Colonic mucosa (tissue), 4 donors: Measurements from ENCODE around the gene ITGA11. TPM values are rescaled to one million over a fixed set of nuclear protein-coding genes. Genes with fewer than 3 reads are reported as not detected.

Source experiments
- DNase-seq: peaks from one replicate; pipeline ENCODE4 v3.0.0-alpha.2; 2020
- H3K27ac ChIP-seq: fragments of 200-600 bp; one replicate; pipeline ENCODE4 v1.8.0; 2021
- H3K27me3 ChIP-seq: fragments of 200-600 bp; one replicate; pipeline ENCODE4 v1.8.0; 2021
- H3K36me3 ChIP-seq: fragments of 200-600 bp; one replicate; pipeline ENCODE4 v1.8.0; 2021
- H3K4me1 ChIP-seq: fragments of 200-600 bp; one replicate; pipeline ENCODE4 v1.8.0; 2021; ENCODE audit warnings: mild to moderate bottlenecking
- H3K4me3 ChIP-seq: fragments of 200-600 bp; one replicate; pipeline ENCODE4 v1.8.0; 2021
- H3K9ac ChIP-seq, 2 donors: one replicate each; pipeline ENCODE4 v1.7.0; 2013; ENCODE audit warnings: control low read depth in 2 of 2, low read depth in 2 of 2, low read length in 2 of 2
- H3K9me3 ChIP-seq: fragments of 200-600 bp; one replicate; pipeline ENCODE4 v1.8.0; 2021
- intact Hi-C: fragments of 100-400 bp; cut with DNase I; formaldehyde crosslinking; loops from one replicate; pipeline ENCODE4 v1.14.1; 2022
- total RNA-seq, 2 donors: library from RNA; stranded (reverse); fragmentation: NEBNext Ultra II Directional in 1 of 2; extraction: Animal tissue kit (Norgen Biotek cat#: 25700) in 1 of 2; gene quantifications; one replicate each; pipeline ENCODE4 v1.2.1, GENCODE V29; 2021
- TF ChIP-seq, protein P1 (sequence below): fragments of 200-600 bp; IDR thresholded peaks from one replicate; pipeline ENCODE4 v1.8.0; 2022; ENCODE audit warnings: antibody characterized with exemption, mild to moderate bottlenecking
- donor health status: healthy.
- donor health status: DM: no; HTN: no; CAD: no.
- donor health status: DM: no; HTN: no; CAD: no.

Gene ITGA11
- total RNA-seq, 2 donors from 2014 or later: 2.4 to 4.1 TPM

DNA sequence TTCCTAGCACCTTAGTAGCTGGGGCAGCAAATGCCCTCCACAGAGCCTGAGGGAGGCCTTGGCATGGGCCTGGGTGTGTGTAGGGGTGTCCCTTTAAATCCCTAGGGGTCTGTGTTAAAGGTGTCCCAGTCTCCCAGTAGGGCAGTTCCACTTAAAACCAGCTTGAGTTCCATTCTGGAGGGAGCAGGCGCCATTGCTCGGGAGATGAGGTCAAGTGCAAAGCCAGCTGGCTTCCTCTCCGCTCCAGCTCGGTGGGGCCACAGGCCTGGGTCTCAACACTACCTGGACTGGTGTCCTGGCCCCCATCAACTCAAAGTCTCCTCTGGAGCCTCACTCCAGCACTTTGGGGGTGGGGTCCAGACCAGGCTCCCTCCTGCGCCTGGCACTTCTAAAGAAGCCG is 129.2 kb downstream of the ITGA11 start:
- intact Hi-C loops: loop anchor here (5.0 kb wide), 1 partner anchor 50 kb away; no protein-coding TSS in a partner anchor
- peaks cover 3% of the 10 kb centered on the region for H3K4me1 ChIP-seq
- peak; percentile 15 for DNase-seq
- no peaks in the 10 kb centered on the region for H3K27me3 ChIP-seq
- TF ChIP-seq, protein P1, sequence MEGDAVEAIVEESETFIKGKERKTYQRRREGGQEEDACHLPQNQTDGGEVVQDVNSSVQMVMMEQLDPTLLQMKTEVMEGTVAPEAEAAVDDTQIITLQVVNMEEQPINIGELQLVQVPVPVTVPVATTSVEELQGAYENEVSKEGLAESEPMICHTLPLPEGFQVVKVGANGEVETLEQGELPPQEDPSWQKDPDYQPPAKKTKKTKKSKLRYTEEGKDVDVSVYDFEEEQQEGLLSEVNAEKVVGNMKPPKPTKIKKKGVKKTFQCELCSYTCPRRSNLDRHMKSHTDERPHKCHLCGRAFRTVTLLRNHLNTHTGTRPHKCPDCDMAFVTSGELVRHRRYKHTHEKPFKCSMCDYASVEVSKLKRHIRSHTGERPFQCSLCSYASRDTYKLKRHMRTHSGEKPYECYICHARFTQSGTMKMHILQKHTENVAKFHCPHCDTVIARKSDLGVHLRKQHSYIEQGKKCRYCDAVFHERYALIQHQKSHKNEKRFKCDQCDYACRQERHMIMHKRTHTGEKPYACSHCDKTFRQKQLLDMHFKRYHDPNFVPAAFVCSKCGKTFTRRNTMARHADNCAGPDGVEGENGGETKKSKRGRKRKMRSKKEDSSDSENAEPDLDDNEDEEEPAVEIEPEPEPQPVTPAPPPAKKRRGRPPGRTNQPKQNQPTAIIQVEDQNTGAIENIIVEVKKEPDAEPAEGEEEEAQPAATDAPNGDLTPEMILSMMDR: no peak
- H3K9me3 ChIP-seq: no peaks in the 10 kb centered on the region
- H3K36me3 ChIP-seq: no peaks in the 10 kb centered on the region
- no peak overlapping the region for H3K4me3 ChIP-seq
- H3K27ac ChIP-seq: no peak overlapping the region
- no peak overlapping the region for H3K9ac ChIP-seq

DNA sequence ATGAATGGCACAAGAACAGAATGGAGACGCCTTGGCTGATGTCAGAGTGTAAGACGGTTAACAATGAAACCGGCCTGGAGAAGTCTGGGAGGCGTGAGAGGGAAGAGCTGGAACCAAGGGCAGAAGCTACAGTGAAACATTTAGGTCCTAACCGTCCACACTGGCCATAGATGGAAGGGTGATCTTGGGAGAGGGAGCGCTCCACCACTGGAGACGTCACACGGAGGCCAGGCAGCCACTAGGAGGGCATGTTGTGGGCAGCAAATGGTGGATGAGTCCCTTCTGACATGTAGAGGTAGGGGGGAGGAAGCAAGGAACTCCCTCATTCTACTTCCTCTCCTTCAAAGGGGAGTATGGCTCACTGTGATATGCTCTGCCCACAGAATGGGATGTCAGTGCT is 130.7 kb downstream of the ITGA11 start:
- TF ChIP-seq, protein P1: no peak
- H3K27ac ChIP-seq: no peak overlapping the region
- H3K4me1 ChIP-seq: peaks cover 3% of the 10 kb centered on the region
- H3K27me3 ChIP-seq: no peaks in the 10 kb centered on the region
- no peaks in the 10 kb centered on the region for H3K36me3 ChIP-seq
- H3K9ac ChIP-seq: no peak overlapping the region
- H3K4me3 ChIP-seq: no peak overlapping the region
- intact Hi-C loops: loop anchor here (5.0 kb wide), 1 partner anchor 49 kb away; no protein-coding TSS in a partner anchor
- no peaks in the 10 kb centered on the region for H3K9me3 ChIP-seq
- peak; percentile 13 for DNase-seq

DNA sequence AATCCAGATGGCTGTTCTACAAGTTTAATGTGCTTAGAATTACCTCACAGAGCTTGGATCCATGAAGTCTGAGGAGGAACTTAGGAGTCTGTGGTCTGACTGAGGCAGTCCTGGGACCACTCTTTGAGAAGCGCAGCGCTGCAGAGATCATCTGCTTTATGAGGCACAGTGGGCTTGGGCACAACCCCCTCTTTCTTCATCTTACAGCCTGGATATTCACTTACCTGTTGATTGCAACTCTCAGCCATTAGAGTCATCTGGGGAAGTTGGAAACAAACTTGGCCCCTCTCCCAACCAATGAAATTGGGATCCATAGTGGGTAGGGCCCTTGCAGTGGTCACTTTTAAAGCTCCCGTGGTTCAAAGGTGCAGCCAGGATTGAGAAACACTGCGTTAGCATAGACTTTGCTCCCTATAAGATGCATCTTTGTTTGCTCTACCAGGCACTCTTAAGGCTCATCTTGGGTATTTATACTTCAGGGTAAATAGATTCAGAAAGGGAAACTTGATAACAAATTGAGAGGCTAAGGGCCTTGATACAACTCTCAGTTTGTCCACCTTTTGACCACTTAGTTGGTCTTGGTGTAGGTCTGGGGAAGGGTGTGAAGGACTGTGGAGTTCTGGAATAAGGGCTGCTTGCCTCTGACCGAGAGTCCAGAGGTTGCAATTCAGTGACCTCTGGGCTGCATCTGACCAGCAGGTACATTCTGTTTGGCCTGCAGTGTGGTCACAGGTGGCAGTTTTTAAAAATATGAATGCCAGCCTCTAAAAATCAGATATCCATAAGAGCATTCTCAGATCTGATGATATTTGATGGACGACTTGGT is 131.6 kb downstream of the ITGA11 start:
- intact Hi-C loops: loop anchor here (5.0 kb wide), 1 partner anchor 48 kb away; no protein-coding TSS in a partner anchor
- no peak overlapping the region for H3K9ac ChIP-seq
- H3K36me3 ChIP-seq: no peaks in the 10 kb centered on the region
- TF ChIP-seq, protein P1: no peak
- no peaks in the 10 kb centered on the region for H3K9me3 ChIP-seq
- peaks cover 3% of the 10 kb centered on the region for H3K4me1 ChIP-seq
- no peaks in the 10 kb centered on the region for H3K27me3 ChIP-seq
- H3K27ac ChIP-seq: peak overlapping the region; percentile 34
- peak; percentile 70 for DNase-seq
- no peak overlapping the region for H3K4me3 ChIP-seq

DNA sequence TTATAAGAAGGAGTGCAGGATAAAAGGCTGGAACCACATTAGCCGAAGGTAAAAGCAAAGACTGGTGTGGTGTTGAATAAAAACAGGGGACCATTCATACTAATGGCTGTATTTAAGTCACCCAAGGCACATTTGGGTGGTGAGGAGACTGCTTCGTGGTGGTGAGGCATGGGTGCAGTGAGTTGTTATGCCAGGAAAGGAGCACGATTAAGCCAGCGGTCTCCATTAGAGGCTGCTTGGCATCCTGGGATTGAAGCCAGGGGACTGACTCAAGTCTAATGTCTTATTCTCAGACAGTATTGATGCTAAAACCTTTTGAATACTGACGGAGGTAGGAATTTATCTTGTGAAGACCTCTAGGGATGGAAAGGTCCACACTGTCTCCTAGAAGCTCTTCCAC is 132.5 kb downstream of the ITGA11 start:
- DNase-seq: peak; percentile 16
- intact Hi-C loops: no loop called here
- H3K4me3 ChIP-seq: no peak overlapping the region
- H3K4me1 ChIP-seq: peaks cover 3% of the 10 kb centered on the region
- TF ChIP-seq, protein P1: no peak
- no peaks in the 10 kb centered on the region for H3K27me3 ChIP-seq
- peak overlapping the region in 1 of 2 donors; percentile 55 for H3K9ac ChIP-seq
- H3K27ac ChIP-seq: peak overlapping the region; percentile 34
- H3K9me3 ChIP-seq: no peaks in the 10 kb centered on the region
- H3K36me3 ChIP-seq: no peaks in the 10 kb centered on the region

DNA sequence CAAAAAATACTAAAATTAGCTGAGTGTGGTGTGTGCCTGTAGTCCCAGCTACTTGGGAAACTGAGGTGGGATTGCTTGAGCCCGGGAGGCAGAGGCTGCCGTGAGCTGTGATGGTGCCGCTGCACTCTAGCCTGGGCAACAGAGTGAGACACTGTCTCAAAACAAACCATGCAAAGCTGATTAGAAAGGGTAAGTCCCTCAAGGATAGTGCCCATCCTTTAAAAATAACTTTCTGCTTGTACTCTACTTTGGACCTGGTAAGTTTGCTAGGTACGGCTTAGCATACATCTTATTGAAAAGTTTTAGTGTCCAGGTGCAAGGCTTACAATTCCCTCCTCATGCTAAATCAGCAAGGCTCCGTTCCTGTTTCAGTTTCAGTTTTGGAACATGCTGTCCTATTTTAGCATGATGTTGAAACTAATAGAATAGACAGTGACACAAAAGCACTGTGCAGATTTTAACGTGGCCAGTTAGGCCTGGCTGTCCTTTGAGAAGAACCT is 133.0 kb downstream of the ITGA11 start:
- Histone ChIP-seq H3K4me1 (peaks cover 3% of the 10 kb centered on the region), H3K9me3 (no peaks in the 10 kb centered on the region), H3K4me3 (no peak overlapping the region), H3K9ac (peak overlapping the region in 1 of 2 donors; percentile 55), H3K27me3 (no peaks in the 10 kb centered on the region), H3K36me3 (no peaks in the 10 kb centered on the region), H3K27ac (peak overlapping the region; percentile 34)
- TF ChIP-seq, protein P1: no peak
- intact Hi-C loops: no loop called here
- DNase-seq: peak; percentile 33
